ENCODE measurements around the gene FAM193B. TPM values are rescaled to one million over a fixed set of nuclear protein-coding genes. Genes with fewer than 3 reads are reported as not detected.
"Not testable (repeated sequence)": the region's sequence is repeated elsewhere in the genome, so short reads cannot be mapped to it uniquely, and the experiment has no call there.

The FAM193B gene
- total and polyA plus RNA-seq, 4 donors: 14.3 to 31.8 (median 15.8) TPM

- no peak for DNase-seq (ENCODE audit: low spot score)
- Histone ChIP-seq H3K4me3 (ENCODE audit: low read depth in 1 of 3, low read length in 3 of 3) (no peak overlapping the region), H3K27me3 (ENCODE audit: control insufficient read depth in 4 of 4, insufficient read depth in 4 of 4, low read length in 3 of 4) (no peaks in the 10 kb centered on the region), H3K9me3 (ENCODE audit: control insufficient read depth in 4 of 4, low read length in 3 of 4) (no peaks in the 10 kb centered on the region), H3K4me1 (ENCODE audit: control insufficient read depth in 4 of 4, insufficient read depth in 4 of 4, low read length in 3 of 4) (no peaks in the 10 kb centered on the region), H3K36me3 (ENCODE audit: control insufficient read depth in 4 of 4, insufficient read depth in 3 of 4, low read depth in 1 of 4, low read length in 3 of 4) (peaks cover 0 to 4% (median under 1%) of the 10 kb centered on the region in 4 donors), H3K9ac (ENCODE audit: low read depth in 1 of 2, low read length in 2 of 2) (no peak overlapping the region), H3K27ac (ENCODE audit: low read depth in 1 of 2, low read length in 2 of 2) (no peak overlapping the region)
- TF ChIP-seq, protein P1, sequence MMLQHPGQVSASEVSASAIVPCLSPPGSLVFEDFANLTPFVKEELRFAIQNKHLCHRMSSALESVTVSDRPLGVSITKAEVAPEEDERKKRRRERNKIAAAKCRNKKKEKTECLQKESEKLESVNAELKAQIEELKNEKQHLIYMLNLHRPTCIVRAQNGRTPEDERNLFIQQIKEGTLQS (IDR thresholded peaks at IDR 0.05): no peak
- TF ChIP-seq GABPA (IDR thresholded peaks at IDR 0.05 in 1 of 2, conservative IDR thresholded peaks at IDR 0.05 in 1 of 2): no peak
- WGBS: 97% methylated on average over 3 of the region's 3 CpGs
These were observed 68.1 kb downstream of the FAM193B start for GRCh38 chr5:177486256-177486655.

DNA sequence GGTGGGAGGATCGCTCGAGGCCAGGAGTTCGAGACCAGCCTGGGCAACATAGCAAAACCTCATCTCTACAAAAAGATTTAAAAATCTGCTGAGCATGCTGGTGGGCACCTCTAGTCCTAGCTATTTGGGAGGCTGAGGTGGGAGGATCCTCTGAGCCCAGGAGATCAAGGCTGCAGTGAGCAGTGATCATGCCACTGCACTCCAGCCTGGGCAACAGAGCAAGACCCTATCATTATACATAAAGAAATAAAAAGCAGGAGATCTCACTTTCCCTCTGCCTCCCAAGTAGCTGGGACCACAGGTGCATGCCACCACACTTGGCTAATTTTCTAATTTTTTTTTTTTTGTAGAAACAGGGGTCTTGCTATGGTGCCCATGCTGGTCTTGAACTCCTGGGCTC is 68.6 kb downstream of the FAM193B start:
- H3K4me3 ChIP-seq (ENCODE audit: low read depth in 1 of 3, low read length in 3 of 3); DNase-seq (ENCODE audit: low spot score); H3K27me3 ChIP-seq (ENCODE audit: control insufficient read depth in 4 of 4, insufficient read depth in 4 of 4, low read length in 3 of 4); H3K9ac ChIP-seq (ENCODE audit: low read depth in 1 of 2, low read length in 2 of 2); H3K4me1 ChIP-seq (ENCODE audit: control insufficient read depth in 4 of 4, insufficient read depth in 4 of 4, low read length in 3 of 4); H3K9me3 ChIP-seq (ENCODE audit: control insufficient read depth in 4 of 4, low read length in 3 of 4); H3K27ac ChIP-seq (ENCODE audit: low read depth in 1 of 2, low read length in 2 of 2); H3K36me3 ChIP-seq (ENCODE audit: control insufficient read depth in 4 of 4, insufficient read depth in 3 of 4, low read depth in 1 of 4, low read length in 3 of 4): not testable (repeated sequence)
- WGBS: 97% methylated on average over 3 of the region's 3 CpGs

GRCh38 chr5:177484902-177485549 is 69.3 kb downstream of the FAM193B start:
- H3K4me3 ChIP-seq (ENCODE audit: low read depth in 1 of 3, low read length in 3 of 3): no peak overlapping the region
- H3K4me1 ChIP-seq (ENCODE audit: control insufficient read depth in 4 of 4, insufficient read depth in 4 of 4, low read length in 3 of 4): peaks cover 0 to 4% (median 2%) of the 10 kb centered on the region in 4 donors
- TF ChIP-seq HNF4G (IDR thresholded peaks at IDR 0.05) (no peak), GABPA (IDR thresholded peaks at IDR 0.05 in 1 of 2, conservative IDR thresholded peaks at IDR 0.05 in 1 of 2) (no peak), HNF4A (conservative IDR thresholded peaks at IDR 0.05) (no peak), SP1 (IDR thresholded peaks at IDR 0.05) (no peak), RAD21 (IDR thresholded peaks at IDR 0.05) (no peak), FOXA1 (IDR thresholded peaks at IDR 0.05) (no peak), NR2F2 (IDR thresholded peaks at IDR 0.05) (no peak), RXRA (IDR thresholded peaks at IDR 0.05) (no peak)
- TF ChIP-seq, protein P2, sequence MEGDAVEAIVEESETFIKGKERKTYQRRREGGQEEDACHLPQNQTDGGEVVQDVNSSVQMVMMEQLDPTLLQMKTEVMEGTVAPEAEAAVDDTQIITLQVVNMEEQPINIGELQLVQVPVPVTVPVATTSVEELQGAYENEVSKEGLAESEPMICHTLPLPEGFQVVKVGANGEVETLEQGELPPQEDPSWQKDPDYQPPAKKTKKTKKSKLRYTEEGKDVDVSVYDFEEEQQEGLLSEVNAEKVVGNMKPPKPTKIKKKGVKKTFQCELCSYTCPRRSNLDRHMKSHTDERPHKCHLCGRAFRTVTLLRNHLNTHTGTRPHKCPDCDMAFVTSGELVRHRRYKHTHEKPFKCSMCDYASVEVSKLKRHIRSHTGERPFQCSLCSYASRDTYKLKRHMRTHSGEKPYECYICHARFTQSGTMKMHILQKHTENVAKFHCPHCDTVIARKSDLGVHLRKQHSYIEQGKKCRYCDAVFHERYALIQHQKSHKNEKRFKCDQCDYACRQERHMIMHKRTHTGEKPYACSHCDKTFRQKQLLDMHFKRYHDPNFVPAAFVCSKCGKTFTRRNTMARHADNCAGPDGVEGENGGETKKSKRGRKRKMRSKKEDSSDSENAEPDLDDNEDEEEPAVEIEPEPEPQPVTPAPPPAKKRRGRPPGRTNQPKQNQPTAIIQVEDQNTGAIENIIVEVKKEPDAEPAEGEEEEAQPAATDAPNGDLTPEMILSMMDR (IDR thresholded peaks at IDR 0.05; ENCODE audit: low read depth, low read length, missing input control): no peak
- TF ChIP-seq, protein P3, sequence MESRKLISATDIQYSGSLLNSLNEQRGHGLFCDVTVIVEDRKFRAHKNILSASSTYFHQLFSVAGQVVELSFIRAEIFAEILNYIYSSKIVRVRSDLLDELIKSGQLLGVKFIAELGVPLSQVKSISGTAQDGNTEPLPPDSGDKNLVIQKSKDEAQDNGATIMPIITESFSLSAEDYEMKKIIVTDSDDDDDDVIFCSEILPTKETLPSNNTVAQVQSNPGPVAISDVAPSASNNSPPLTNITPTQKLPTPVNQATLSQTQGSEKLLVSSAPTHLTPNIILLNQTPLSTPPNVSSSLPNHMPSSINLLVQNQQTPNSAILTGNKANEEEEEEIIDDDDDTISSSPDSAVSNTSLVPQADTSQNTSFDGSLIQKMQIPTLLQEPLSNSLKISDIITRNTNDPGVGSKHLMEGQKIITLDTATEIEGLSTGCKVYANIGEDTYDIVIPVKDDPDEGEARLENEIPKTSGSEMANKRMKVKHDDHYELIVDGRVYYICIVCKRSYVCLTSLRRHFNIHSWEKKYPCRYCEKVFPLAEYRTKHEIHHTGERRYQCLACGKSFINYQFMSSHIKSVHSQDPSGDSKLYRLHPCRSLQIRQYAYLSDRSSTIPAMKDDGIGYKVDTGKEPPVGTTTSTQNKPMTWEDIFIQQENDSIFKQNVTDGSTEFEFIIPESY (IDR thresholded peaks at IDR 0.05): no peak
- TF ChIP-seq, protein P4, sequence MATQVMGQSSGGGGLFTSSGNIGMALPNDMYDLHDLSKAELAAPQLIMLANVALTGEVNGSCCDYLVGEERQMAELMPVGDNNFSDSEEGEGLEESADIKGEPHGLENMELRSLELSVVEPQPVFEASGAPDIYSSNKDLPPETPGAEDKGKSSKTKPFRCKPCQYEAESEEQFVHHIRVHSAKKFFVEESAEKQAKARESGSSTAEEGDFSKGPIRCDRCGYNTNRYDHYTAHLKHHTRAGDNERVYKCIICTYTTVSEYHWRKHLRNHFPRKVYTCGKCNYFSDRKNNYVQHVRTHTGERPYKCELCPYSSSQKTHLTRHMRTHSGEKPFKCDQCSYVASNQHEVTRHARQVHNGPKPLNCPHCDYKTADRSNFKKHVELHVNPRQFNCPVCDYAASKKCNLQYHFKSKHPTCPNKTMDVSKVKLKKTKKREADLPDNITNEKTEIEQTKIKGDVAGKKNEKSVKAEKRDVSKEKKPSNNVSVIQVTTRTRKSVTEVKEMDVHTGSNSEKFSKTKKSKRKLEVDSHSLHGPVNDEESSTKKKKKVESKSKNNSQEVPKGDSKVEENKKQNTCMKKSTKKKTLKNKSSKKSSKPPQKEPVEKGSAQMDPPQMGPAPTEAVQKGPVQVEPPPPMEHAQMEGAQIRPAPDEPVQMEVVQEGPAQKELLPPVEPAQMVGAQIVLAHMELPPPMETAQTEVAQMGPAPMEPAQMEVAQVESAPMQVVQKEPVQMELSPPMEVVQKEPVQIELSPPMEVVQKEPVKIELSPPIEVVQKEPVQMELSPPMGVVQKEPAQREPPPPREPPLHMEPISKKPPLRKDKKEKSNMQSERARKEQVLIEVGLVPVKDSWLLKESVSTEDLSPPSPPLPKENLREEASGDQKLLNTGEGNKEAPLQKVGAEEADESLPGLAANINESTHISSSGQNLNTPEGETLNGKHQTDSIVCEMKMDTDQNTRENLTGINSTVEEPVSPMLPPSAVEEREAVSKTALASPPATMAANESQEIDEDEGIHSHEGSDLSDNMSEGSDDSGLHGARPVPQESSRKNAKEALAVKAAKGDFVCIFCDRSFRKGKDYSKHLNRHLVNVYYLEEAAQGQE (IDR thresholded peaks at IDR 0.05): no peak
- no peaks in the 10 kb centered on the region for H3K27me3 ChIP-seq (ENCODE audit: control insufficient read depth in 4 of 4, insufficient read depth in 4 of 4, low read length in 3 of 4)
- H3K9ac ChIP-seq (ENCODE audit: low read depth in 1 of 2, low read length in 2 of 2): no peak overlapping the region
- no peak for DNase-seq (ENCODE audit: low spot score)
- H3K9me3 ChIP-seq (ENCODE audit: control insufficient read depth in 4 of 4, low read length in 3 of 4): no peaks in the 10 kb centered on the region
- peaks cover 0 to 4% (median under 1%) of the 10 kb centered on the region in 4 donors for H3K36me3 ChIP-seq (ENCODE audit: control insufficient read depth in 4 of 4, insufficient read depth in 3 of 4, low read depth in 1 of 4, low read length in 3 of 4)
- WGBS: 83% methylated on average over 13 of the region's 13 CpGs
- H3K27ac ChIP-seq (ENCODE audit: low read depth in 1 of 2, low read length in 2 of 2): no peak overlapping the region
